ENCODE results near the gene LARGE2. TPM values are rescaled to one million over a fixed set of nuclear protein-coding genes. Genes with fewer than 3 reads are reported as not detected.

LARGE2 gene
- total and polyA plus RNA-seq, 4 donors: 2.4 to 18.4 (median 14.5) TPM

GRCh38 chr11:45926001-45926401 lies 3.5 kb downstream of the LARGE2 start:
- no peak for ATAC-seq (ENCODE audit: insufficient read depth, low FRiP score)
- Histone ChIP-seq H3K36me3 (ENCODE audit: control insufficient read depth in 4 of 4, insufficient read depth in 4 of 4, low read length in 4 of 4) (no peaks in the 10 kb centered on the region), H3K4me1 (ENCODE audit: control insufficient read depth in 5 of 5, insufficient read depth in 5 of 5, low read length in 5 of 5) (peaks cover 0 to 16% (median 5%) of the 10 kb centered on the region in 5 donors), H3K27me3 (ENCODE audit: control insufficient read depth in 3 of 3, insufficient read depth in 3 of 3, low read length in 2 of 3) (peaks cover 0 to 18% (median 8%) of the 10 kb centered on the region in 3 donors), H3K9me3 (ENCODE audit: control insufficient read depth in 4 of 4, insufficient read depth in 3 of 4, low read length in 3 of 4) (no peaks in the 10 kb centered on the region), H3K27ac (ENCODE audit: low read depth in 1 of 2, low read length in 1 of 2) (no peak overlapping the region), H3K4me3 (no peak overlapping the region), H3K9ac (ENCODE audit: insufficient read depth in 1 of 2, low read length in 2 of 2) (no peak overlapping the region)
- WGBS, 2 donors: 69 to 79% methylated on average over 12 of the region's 12 CpGs
- TF ChIP-seq CTCF (IDR thresholded peaks at IDR 0.05; ENCODE audit: control extremely low read depth, extremely low read depth): no peak
- no peak for DNase-seq

GRCh38 chr11:45926536-45927331 lies 4.3 kb downstream of the LARGE2 start:
- Histone ChIP-seq H3K4me1 (ENCODE audit: control insufficient read depth in 5 of 5, insufficient read depth in 5 of 5, low read length in 5 of 5) (peaks cover 0 to 12% (median 0%) of the 10 kb centered on the region in 5 donors), H3K27me3 (ENCODE audit: control insufficient read depth in 3 of 3, insufficient read depth in 3 of 3, low read length in 2 of 3) (peaks cover 0 to 11% (median 2%) of the 10 kb centered on the region in 3 donors), H3K9me3 (ENCODE audit: control insufficient read depth in 4 of 4, insufficient read depth in 3 of 4, low read length in 3 of 4) (no peaks in the 10 kb centered on the region), H3K9ac (ENCODE audit: insufficient read depth in 1 of 2, low read length in 2 of 2) (no peak overlapping the region), H3K27ac (ENCODE audit: low read depth in 1 of 2, low read length in 1 of 2) (no peak overlapping the region), H3K4me3 (no peak overlapping the region), H3K36me3 (ENCODE audit: control insufficient read depth in 4 of 4, insufficient read depth in 4 of 4, low read length in 4 of 4) (peaks cover 0 to 3% (median 0%) of the 10 kb centered on the region in 4 donors)
- DNase-seq (no peak), ATAC-seq (ENCODE audit: insufficient read depth, low FRiP score) (no peak)
- WGBS, 2 donors: 88 to 93% methylated on average over 12 of the region's 12 CpGs
- no peak for TF ChIP-seq CTCF (IDR thresholded peaks at IDR 0.05; ENCODE audit: control extremely low read depth, extremely low read depth)

GRCh38 chr11:45927332-45927683 lies 4.9 kb downstream of the LARGE2 start:
- no peaks in the 10 kb centered on the region for H3K9me3 ChIP-seq (ENCODE audit: control insufficient read depth in 4 of 4, insufficient read depth in 3 of 4, low read length in 3 of 4)
- no peak overlapping the region for H3K27ac ChIP-seq (ENCODE audit: low read depth in 1 of 2, low read length in 1 of 2)
- WGBS, 2 donors: 46 to 63% methylated on average over 15 of the region's 15 CpGs
- ATAC-seq (ENCODE audit: insufficient read depth, low FRiP score) (no peak), DNase-seq (no peak)
- TF ChIP-seq CTCF (IDR thresholded peaks at IDR 0.05; ENCODE audit: control extremely low read depth, extremely low read depth): no peak
- peaks cover 0 to 6% (median 0%) of the 10 kb centered on the region in 5 donors for H3K4me1 ChIP-seq (ENCODE audit: control insufficient read depth in 5 of 5, insufficient read depth in 5 of 5, low read length in 5 of 5)
- H3K36me3 ChIP-seq (ENCODE audit: control insufficient read depth in 4 of 4, insufficient read depth in 4 of 4, low read length in 4 of 4): peaks cover 0 to 8% (median 3%) of the 10 kb centered on the region in 4 donors
- H3K27me3 ChIP-seq (ENCODE audit: control insufficient read depth in 3 of 3, insufficient read depth in 3 of 3, low read length in 2 of 3): peaks cover 0 to 11% (median 2%) of the 10 kb centered on the region in 3 donors
- no peak overlapping the region for H3K4me3 ChIP-seq
- no peak overlapping the region for H3K9ac ChIP-seq (ENCODE audit: insufficient read depth in 1 of 2, low read length in 2 of 2)

All from lung (tissue), 12 donors.